ENCODE results near the gene ARHGAP26.

DNA sequence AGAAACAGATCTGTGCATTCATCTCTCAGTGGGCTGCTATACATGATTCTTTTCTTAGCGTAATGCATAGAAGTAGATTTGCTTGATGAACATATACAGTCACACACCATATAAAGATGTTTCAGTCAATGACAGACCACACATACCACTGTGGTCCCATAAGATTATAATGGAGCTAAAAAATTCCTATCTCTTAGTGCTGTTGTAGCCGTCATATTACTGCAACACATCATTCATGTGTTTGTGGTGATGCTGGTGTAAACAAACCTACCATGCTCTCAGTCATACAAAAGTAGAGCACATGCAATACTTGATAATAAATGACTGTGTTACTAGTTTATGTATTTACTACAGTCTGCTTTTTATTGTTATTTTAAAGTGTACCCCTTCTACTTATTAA is 214.3 kb downstream of the ARHGAP26 start:
- TF ChIP-seq, protein P1, sequence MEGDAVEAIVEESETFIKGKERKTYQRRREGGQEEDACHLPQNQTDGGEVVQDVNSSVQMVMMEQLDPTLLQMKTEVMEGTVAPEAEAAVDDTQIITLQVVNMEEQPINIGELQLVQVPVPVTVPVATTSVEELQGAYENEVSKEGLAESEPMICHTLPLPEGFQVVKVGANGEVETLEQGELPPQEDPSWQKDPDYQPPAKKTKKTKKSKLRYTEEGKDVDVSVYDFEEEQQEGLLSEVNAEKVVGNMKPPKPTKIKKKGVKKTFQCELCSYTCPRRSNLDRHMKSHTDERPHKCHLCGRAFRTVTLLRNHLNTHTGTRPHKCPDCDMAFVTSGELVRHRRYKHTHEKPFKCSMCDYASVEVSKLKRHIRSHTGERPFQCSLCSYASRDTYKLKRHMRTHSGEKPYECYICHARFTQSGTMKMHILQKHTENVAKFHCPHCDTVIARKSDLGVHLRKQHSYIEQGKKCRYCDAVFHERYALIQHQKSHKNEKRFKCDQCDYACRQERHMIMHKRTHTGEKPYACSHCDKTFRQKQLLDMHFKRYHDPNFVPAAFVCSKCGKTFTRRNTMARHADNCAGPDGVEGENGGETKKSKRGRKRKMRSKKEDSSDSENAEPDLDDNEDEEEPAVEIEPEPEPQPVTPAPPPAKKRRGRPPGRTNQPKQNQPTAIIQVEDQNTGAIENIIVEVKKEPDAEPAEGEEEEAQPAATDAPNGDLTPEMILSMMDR (IDR thresholded peaks at IDR 0.05 in 8 of 11, conservative IDR thresholded peaks at IDR 0.05 in 3 of 11), result no peak
- TF ChIP-seq POLR2AphosphoS5 (IDR thresholded peaks at IDR 0.05) (no peak), POLR2A (IDR thresholded peaks at IDR 0.05) (no peak)
